HG03064 (cell line): Measurements from ENCODE around the gene IRF2BP2.

Experiments
- ATAC-seq: cut with Tn5 transposase; IDR thresholded peaks from one replicate; pipeline ENCODE4 v1.9.1; 2021; ENCODE audit warnings: low read depth; ENCODE audit not compliant: unreplicated experiment

IRF2BP2 gene

DNA sequence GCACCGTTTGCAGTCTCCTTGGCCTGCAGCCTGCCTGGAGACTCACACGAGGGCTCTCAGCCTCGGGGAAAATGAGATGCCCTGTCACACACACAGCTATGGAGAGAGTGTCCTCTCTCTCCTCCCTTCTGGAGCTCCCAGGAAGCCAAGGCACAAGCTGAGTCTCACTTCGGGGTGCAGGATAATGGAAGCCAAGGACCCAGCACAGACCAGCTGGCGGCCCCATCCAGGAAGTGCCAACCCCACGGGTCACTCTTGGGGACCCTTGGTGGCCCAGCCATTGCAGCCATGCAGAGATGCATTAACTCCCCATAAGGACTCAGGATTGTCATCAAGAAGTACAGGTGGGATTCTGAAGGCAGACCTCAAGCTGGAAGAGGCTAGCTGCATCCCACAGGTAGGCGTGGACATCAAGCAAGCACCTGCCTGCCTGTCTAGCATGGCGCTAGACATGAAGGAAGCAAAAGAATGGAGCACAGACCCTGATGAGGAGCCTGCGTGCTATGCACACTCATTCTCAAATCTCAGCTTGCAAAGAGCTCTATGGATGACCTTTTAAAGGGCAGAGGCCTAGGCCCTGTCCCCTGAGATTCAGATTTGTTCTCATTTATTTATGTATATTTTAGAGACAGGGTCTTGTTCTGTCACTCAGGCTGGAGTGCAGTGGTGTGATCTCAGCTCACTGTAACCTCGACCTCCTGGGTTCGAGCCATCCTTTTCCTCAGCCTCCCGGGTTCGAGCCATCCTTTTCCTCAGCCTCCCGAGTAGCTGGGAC is 49.9 kb downstream of the IRF2BP2 start:
- no peak for ATAC-seq

DNA sequence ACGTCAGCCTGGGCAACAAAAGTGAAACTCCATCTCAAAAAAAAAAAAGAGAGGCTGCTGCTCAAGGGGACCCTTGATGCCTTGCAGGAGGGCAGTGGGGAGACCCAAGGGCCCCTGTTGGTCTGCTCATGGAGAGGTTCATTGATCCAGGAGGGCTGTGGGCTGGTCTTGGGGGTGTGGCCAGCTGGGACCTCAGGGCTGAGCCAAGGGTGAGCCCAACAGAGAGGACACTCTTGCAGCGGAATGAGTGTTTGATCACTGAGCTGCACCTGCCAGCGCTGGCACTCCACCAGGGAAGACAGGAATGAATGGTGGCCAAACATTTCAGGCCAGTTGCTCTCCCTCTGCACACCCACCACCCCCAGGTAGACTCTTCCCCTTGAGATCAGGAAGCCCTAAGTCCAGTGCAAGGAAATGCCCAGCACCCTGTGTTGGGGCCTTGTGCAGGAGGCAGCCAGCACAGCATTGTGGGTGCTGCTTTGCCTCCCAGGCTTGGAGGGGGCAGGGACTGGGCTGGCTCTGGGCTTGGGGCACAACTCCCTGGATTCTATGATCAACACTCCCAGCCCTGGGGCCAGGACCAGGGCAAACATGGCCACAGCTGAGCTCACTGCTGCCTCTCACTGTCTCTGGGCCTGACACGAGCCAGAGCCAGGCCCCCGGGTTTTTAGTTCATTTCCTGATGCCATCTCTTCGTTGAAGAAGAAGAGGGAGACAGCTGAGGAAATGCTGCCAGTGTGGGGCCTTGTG is 50.7 kb downstream of the IRF2BP2 start:
- ATAC-seq, result no peak

DNA sequence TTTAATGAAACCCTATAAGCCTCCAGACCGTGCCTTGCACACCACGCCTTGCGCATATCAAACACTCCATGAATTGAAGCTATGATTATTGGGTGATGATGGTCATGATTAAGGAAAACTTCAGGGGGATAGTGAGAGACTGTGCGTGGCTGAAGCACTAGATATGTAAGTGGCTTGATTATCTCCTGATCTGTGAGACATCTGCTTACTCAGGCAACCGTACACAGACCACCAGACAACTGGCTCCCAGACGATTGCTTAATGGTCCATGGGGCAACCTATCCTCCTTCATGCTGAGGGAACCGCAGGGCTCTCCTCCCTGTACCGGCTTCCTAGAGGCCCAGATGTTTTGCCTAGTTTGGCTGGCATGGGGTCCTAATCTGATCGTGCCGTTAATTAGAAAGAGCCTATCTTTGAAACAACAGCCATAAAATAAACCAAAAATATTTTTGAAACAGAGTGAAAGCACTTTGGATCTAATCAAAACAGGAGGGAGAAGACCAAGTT is 51.6 kb downstream of the IRF2BP2 start:
- no peak for ATAC-seq

DNA sequence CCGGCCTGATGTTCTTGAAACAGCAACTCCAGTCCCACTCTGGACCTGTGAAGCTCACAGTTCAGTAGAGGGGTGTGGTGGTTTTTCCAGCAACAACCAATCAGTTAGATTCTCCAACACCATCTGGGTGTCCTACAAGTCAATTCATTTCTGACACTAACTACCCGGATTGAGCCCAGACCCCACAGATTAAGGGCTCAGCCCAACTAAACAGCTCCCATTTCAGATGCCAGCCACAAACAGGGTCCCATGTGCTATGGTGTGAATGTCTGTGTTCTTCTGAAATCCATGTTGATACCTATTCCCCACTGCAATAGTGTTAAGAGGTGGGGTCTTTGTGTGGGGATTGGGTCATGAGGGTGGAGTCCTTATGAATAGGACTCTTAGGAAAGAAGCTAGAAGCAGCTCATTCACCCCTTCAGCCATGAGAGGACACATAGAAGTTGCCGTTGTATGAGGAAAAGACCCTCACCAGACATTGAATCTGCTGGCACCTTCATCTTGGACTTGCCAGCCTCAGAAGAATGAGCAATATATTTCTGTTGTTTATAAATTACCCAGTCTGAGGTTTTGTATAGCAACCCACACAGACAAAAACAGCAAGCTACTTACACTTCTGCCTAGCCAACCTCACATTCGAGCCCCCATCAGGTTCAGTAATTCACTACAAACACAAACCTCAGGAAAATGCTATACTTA is 53.6 kb downstream of the IRF2BP2 start:
- ATAC-seq, result no peak

GRCh38 chr1:234555390-234556024 is 54.5 kb downstream of the IRF2BP2 start:
- ATAC-seq, result no peak

- ATAC-seq, result no peak
Measured at GRCh38 chr1:234554698-234555311, 55.2 kb downstream of the IRF2BP2 start.
